HG03097 (cell line): ENCODE measurements around the gene TNIP2.
"Not testable (repeated sequence)": the region's sequence is repeated elsewhere in the genome, so short reads cannot be mapped to it uniquely, and the experiment has no call there.

ENCODE experiments used
- ATAC-seq: cut with Tn5 transposase; IDR thresholded peaks from one replicate; pipeline ENCODE4 v1.9.1; 2021; ENCODE audit not compliant: unreplicated experiment, low FRiP score

TNIP2 gene

DNA sequence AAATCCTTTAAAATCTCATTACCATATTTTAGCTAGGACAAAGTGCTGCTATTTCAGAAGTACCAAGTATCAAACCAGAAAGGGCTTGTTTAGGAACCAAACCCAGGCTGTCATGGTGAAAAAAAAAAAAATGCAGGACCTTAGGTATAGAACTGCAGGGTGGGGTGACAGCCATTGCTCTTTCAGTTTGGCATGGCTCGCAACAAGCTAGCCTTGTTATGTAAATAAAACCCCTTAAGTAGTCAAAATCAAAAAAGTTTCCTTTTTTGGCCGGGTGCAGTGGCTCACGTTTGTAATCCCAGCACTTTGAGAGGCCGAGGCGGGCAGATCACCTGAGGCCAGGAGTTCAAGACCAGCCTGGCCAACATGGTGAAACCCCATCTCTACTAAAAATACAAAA, 24.5 kb upstream of the TNIP2 start:
- not testable (repeated sequence) for ATAC-seq

DNA sequence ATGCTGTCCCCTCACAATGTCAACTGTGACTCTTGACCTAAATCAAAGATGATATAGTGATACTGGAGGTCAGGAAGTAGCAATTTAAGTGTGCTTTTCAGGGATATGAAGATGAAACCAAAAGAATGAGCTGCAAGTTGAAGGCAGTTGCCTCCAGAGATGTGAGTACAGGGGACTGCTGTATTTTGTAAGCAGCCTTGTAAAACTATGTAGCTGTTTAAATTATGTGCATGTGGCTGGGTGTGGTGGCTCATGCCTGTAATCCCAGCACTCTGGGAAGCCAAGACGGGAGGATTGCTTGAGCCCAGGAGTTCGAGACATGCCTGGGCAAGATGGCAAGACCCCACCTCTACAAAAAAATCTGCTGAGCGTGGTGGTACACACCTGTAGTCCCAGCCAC, 15.1 kb upstream of the TNIP2 start:
- no peak for ATAC-seq

DNA sequence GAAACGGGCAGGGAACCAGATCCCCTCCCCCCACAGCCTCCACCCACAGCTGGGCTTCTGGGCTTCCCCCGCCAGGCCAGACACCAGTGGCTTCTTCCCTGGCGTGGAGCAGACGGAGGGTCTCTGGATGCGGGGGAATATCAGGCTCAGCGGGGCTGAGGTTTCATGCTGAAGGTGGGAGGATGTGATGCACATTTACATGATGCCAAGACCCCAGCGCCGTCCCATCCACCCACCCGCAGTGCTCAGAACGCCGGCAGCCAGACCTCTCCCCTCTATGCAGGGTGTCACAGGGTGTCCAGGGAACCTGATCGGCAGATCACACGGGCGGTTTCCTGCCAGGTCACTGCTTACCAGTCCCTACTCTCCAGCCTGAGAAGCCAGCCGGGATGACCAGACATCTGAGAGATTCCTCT, 12.8 kb upstream of the TNIP2 start:
- no peak for ATAC-seq

DNA sequence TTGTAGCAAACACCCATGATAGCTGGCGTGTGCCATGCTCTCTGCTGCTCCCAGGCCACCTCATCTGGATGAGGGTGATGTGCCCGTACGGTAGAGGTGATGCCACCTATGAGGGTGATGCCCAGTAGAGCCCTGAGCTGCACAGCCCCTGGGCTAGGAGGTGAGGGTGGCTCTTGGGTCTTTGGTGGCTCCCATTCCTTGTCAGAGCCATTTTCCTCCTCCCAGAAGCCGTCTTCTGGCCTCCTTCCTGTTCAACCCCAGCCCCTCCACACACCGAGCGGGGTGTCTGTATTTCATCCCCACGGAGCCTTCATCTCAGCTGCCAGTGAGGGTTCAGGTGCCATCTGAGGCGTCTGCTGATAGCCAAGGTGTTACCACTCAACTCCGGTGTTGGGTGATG, 12.0 kb upstream of the TNIP2 start:
- no peak for ATAC-seq

DNA sequence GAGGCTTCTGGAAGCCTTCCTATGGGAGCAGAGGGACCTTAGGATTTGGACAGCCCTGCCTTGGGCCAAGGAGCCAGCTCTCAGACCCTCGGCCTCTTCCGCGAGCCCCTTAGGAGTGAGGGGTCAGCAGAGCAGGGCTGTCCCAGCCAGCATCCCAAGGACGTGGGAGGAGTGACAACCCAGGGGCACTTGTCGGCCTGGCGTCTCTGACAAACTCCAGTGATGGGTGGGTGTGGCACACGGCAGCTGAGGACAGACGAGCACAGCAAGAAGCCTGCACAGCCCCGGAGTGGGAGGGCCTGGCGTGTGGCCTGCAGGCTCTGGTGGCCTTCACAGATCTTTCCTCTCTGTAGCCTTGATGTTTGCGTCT, 11.6 kb upstream of the TNIP2 start:
- ATAC-seq, result no peak

DNA sequence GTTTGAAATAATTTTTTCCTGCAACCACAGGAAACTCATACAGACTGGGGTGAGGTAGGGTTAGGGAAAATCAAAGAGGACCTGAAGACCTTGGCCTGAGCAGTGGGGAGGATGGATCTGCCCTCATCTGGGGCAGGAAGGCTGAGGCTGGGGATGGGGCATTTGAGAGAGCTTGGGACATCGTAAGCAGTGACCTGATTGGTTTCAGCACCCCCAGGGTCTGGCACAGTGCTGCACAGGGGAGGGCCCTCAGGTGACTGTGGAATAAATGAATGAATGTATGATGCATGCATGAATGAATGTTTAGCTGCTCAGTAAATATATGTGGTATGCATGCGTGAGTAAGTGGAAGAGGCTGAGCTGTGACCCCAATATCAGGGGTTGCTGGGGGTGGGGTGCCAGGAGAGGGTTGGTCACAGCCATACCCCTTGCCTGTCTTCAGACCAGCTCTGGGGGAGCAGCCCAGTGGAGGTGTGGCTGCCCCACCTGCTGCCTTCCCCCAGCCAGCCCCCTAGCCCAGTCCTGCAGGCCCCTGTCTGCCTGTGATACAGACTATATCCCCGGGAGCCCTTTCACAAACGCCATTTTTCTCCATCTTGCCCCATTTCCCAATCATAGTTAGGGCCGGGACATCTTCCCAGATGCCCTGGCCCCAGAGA, 11.0 kb upstream of the TNIP2 start:
- no peak for ATAC-seq

DNA sequence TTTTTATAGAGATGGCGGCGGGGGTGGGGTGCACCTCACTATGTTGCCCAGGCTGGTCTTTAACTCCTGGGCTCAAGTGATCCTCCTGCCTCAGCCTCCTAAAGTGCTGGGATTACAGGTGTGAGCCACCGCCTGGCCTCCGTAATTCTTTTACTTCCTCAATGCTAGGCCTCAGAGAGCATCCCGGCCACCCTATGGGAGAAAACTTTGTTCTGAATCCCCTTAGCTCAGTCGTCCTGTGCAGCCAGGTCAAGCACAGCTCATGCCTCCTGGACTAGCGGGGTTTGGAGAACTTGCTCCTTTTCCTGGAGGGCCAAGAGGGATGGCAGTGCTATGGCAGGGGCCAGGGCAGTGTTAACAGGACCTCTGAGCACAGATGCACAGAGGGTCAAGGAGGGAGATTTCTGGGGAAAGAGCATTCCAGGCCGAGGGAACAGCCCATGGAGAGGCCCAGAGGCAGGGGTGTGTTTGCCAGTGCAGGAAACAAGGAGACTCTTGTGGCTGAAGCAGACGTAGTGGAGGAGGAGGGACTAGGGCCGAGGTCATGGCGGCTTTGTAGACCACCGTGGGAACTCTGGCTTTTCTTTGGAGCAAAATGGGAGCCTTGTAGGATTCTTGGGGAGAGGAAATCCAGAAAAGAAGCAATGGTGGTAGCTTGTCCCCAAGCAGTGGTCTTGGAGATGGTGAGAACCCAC, 9.8 kb upstream of the TNIP2 start:
- no peak for ATAC-seq

DNA sequence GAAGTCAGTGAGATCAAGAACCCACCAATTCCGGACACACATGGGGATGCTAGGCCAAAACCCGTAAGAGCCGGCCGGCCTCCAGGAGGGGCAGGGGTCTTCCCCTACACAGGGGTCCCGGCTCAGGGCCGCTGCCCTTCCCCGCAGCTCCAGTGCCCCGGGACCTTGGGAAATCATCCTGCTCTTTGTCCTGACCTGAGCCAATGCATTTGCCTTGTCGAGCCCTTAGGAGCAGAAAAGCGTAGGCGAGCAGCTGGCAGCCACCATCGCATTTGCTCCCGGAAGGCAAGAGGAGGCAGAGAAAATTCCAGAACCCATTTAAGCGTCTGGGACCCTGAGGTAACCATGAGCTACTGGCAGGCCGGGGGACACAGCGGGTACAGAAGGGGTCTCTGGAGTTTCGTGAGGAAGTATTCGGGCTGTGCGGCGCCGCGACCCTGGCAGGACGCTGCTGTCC, 7.4 kb upstream of the TNIP2 start:
- ATAC-seq, result no peak

DNA sequence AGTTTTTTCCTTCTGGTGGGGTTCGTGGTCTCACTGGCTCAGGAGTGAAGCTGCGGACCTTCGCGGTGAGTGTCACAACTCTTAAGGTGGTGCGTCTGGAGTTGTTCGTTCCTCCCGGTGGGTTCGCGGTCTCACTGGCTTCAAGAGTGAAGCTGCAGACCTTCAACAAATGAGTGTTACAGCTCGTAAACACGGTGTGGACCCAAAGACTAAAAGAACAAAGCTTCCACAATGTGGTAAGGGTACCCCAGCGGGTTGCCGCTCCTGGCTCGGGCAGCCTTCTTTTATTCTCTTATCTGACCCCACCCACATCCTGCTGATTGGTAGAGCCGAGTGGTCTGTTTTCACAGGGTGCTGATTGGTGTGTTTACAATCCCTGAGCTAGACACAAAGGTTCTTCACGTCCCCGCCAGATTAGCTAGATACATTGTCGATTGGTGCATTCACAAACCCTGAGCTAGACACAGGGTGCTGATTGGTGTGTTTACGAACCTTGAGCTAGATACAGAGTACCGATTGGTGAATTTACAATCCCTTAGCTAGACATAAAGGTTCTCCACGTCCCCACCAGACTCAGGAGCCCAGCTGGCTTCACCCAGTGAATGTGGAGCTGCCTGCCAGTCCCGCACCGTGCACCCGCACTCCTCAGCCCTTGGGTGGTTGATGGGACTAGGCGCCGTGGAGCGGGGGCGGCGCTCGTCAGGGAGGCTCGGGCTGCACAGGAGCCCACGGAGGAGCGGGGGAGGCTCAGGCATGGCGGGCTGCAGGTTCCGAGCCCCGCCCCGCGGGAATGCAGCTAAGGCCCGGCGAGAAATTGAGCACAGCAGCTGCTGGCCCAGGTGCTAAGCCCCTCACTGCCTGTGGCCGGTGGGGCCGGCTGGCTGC, 6.6 kb upstream of the TNIP2 start:
- ATAC-seq, result not testable (repeated sequence)

DNA sequence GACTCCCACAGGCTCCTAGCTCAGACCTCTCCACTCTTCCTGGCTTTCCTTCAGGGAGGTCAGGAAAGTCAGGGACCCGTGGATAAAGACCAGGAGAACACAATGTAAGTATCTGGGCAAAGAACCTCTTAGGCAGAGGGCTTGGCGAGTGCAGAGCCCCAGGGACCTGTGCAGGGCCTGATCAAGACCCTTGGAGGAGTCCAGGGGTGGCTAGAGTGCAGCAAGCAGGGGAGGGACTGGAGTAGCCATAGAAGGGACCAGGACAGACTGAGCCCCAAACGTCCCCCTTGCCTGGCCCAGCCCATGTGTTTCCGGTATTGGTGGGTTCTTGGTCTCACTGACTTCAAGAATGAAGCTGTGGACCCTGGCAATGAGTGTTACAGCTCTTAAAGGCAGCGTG, 5.9 kb upstream of the TNIP2 start:
- no peak for ATAC-seq

DNA sequence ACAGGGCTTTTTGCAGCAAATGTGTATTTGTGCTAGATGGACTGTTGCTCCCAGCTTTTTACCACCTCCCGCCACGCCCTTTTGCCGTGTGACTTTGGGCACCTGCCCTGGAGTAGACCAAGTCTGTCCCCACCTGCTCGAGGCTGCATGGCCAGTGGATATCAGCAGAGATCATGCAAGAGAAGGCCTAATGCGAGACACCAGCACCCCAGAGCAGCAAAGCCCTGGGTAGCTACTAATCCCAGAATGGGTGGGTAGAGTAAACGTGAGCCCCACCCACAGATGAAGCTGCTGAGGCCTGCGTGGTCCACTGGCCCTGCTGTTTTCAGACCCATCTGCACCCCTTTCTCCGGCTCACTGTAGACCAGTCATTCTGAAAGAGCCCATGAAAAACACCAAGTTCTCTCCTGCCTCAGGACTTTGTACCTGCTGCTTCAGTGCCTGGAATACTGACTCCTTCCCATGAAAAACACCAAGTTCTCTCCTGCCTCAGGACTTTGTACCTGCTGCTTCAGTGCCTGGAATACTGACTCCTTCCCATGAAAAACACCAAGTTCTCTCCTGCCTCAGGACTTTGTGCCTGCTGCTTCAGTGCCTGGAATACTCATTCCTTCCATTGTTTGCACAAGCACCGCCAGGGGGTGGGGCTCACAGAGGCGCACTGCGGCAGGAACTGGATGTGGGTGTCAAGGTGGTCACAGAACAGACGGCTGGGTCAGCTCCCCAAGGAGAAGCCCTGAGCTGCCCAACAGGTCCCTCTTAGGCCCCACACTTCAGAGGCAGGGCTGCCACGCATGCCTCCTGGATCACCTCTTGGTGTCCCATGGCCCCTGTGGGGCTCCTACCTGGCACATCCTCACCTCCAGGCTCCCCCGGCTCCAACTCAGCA, 5.1 kb upstream of the TNIP2 start:
- ATAC-seq, result no peak

DNA sequence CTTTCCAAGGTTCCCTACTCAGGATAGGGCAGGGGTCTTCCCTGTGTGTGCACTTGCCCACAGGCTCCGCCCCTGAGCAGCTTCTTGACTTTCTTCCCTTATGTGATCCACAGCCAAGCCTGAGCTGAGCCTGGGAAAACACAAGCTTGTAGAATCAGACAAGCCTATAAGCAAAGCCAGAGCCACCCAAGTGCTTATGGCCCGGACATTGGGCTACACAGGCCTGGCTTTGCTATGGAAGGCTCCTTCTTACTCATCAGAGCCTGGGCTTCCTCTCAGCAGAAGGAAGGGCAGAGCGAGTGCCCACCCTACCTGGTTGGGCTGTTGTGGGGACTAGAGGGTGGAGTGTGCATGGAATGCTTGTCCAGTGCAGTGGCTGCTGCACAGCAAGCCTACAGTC, 1.3 kb upstream of the TNIP2 start:
- no peak for ATAC-seq

DNA sequence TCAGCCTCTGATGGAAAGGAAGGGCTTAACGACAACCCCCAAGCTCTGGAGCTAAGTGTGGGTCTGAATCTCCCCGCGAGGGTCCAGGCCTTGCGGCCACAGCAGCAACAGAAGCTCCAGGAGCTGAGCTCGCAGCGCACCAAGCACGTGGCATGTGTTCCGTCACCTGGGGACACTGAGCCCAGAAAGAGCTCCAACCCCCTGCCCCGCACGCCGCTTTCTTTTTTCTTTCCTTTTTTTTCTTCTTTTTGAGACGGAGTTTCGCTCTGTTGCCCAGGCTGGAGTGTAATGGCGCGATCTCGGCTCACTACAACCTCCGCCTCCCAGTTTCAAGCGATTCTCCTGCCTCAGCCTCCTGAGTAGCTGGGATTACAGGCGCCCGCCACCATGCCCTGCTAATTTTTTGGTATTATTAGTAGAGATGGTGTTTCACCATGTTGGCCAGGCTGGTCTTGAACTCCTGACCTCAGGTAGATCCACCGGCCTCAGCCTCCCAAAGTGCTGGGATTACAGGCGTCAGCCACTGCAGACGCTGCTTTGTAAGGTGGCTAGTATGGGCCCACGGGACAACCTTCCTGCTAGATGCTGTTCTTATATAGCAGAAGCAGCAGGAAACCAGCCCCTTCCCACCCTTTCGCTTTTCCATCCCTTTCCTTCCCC, 685 bp upstream of the TNIP2 start:
- ATAC-seq, result no peak

DNA sequence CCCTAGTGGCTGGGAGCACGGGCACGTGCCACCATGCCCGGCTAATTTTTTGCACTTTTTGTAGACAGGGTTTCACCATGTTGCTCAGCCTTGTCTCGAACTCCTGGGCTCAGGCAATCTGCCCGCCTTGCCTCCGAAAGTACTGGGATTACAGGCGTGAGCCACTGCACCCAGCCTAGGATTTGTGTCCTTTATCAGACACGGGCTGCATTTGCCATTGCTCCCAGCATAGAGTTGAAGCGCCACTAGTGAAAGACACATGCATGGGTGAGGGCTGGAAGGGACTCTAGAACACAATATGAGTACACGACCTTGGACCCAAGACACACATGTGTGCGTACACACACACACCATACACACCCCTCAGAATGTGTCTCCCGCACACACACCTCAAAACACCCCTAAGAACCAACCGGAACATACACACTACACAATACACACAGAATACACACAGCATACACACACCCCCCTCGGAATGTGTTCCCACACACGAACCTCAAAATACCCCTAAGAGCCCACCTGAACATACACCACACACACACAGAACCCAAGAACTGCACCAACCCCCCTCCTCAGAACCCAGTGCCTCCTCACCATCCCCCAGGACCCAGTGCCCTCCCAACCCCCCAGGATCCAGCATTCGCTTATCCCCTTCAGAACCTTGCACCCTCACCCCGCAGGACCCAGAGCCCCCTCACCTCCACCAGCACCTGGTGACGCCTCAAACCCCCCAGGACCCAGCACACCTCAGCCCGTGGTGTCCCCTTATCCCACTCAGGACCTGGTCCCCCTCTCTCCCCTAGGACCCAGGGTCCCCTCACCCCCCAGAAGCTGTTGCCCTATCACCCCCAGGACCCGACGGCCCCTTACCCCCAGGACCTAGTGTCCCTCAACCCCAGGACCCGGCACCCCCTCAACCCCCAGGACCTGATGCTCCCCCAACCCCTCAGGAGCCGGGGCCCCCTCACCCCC, 1.0 kb downstream of the TNIP2 start:
- no peak for ATAC-seq

DNA sequence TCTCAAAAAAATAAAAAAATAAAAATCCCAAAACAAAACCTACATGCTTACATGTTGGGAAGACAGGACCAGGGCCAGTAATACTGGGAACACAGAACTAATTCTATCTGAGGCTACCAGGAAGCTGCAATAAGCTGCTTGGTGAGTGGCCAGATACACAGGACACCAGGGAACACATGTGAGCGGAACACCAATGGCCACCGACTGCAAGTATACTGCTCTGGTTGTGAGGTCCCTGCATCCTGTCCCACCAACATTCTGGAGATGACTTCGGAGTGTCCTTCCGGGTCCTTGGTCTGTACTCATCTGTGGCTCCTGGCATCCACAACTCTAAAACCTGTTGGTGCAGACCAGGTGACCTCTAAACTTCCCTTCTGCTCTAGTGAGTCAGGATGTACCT, 2.7 kb downstream of the TNIP2 start:
- ATAC-seq, result no peak

DNA sequence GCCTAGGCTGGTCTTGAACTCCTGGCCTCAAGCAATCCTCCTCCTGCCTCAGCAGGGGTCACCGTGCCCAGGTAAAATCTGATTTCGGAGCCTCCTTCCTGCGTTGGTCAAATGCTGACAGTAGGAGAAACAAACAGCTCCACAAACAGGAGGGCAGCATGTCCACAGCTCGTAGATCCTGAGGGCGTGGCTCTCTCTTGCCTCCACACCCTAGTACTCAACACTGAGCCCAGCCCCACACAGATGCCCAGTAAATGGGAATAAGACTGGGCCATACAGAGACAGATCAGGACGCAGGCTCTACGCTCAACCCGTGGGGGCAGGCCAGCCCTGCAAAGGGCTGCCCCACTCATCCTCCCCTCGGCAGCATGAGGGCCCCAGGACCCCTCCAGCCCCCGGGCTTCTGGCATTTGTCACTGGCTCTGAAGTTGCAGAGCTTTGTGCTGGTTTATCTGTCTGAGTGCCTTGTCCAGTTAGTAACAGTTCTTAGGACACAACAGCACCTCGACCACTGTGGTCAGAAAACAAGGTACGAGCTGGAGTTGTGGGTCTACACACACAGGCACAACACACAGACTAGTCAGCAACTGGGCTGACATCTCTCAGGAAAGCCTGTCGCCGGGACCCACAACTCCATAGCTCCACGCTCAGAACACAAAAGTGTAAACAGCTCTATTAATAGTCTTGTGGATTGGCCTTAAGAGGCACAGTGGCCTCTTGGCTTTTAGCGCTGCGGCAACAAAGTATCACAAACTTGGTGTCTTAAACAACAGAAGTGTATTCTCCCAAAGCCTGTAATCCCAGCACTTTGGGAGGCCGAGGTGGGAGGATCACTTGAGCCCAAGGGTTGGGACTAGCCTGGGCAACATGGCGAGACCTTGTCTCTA, 5.2 kb downstream of the TNIP2 start:
- ATAC-seq, result no peak

DNA sequence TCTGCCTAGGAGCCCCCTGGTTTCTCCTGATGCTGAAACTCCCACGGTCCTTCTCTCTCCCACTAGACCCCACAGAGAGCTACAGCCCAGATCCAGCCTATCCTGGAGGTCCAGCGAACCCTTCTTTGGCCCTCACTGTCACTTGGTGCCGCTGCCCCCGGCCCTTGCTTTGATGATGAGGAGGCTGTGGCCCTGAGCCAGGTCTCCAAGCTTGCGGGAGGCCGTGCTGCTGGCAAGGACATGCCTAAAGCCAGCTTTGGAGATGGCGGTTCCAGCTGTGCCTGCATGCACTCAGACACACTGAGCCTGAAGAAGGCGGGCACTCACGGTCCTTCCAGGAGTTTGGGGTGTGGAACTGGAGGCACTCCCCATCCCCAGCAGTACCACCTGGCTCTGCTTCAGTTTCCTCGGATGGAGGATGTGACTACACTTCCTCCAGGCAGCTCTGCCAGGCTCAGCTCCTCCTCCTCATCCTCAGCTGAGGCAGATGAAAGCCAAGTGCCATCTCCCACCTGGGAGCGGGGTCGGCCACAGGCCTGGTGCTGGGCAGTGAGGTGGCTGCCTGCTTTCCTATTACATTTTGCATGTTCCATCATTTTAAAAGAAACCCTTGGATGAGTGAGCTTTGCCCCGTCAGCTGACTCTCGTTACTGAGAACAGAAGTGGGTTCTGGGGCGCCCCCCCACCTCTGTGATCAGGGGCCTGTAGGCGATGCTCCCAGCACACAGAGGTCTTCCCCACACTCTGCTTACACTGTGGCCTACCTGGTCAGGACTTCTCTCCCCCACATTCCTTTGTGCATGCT, 9.0 kb downstream of the TNIP2 start:
- ATAC-seq, result no peak
